Gastrocnemius medialis (tissue), 4 donors: Measurements from ENCODE around the gene GNG11. TPM values are rescaled to one million over a fixed set of nuclear protein-coding genes. Genes with fewer than 3 reads are reported as not detected.
A peak's percentile ranks its signal among the peaks of the same experiment; 100 is the strongest.
"Not testable (repeated sequence)": the region's sequence is repeated elsewhere in the genome, so short reads cannot be mapped to it uniquely, and the experiment has no call there.

Experiments
- ATAC-seq, 2 donors: fragments of 150-250 bp; one replicate each; pipeline ENCODE4 v1.9.1; 2016
- DNase-seq, 2 donors: peaks; one replicate each; pipeline ENCODE4 v3.0.0-alpha.2; 2019
- H3K27ac ChIP-seq, 4 donors: fragments of 200-600 bp; sonication (generic); 1 replicate in 1 of 4; 2 replicates in 3 of 4; pipeline ENCODE4 v1.5.1; 2016 to 2018; ENCODE audit warnings: mild to moderate bottlenecking in 2 of 4, moderate library complexity in 1 of 4
- H3K27me3 ChIP-seq, 3 donors: fragments of 200-600 bp; sonication (generic) in 2 of 3; 1 replicate in 1 of 3; 2 replicates in 2 of 3; pipeline versions ENCODE4 v1.5.1 to v1.6.0; 2016 to 2019; ENCODE audit warnings: mild to moderate bottlenecking in 1 of 3, moderate library complexity in 1 of 3
- H3K36me3 ChIP-seq, 2 donors: fragments of 200-600 bp; sonication (generic) in 1 of 2; one replicate each; pipeline ENCODE4 v1.5.1; 2017 to 2018
- H3K4me1 ChIP-seq, 2 donors: fragments of 200-600 bp; sonication (generic) in 1 of 2; one replicate each; pipeline ENCODE4 v1.5.1; 2016 to 2017; ENCODE audit warnings: mild to moderate bottlenecking in 2 of 2
- H3K4me3 ChIP-seq, 4 donors: fragments of 200-600 bp; sonication (generic) in 3 of 4; 1 replicate in 1 of 4; 2 replicates in 3 of 4; pipeline ENCODE4 v1.5.1; 2016 to 2019; ENCODE audit warnings: mild to moderate bottlenecking in 2 of 4
- H3K9me3 ChIP-seq, 3 donors: fragments of 200-600 bp; sonication (generic) in 2 of 3; 1 replicate in 1 of 3; 2 replicates in 2 of 3; pipeline ENCODE4 v1.5.1; 2016 to 2019
- CTCF ChIP-seq, 5 experiments: fragments of 450-650 bp in 3 of 5; fragments of 200-600 bp in 2 of 5; sonication (generic) in 2 of 5; IDR thresholded peaks in 4 of 5; conservative IDR thresholded peaks in 1 of 5; 1 replicate in 4 of 5; 2 replicates in 1 of 5; pipeline ENCODE4 v1.5.1; 2016 to 2019; ENCODE audit warnings: antibody characterized with exemption in 5 of 5, mild to moderate bottlenecking in 3 of 5, moderate library complexity in 3 of 5
- POLR2A ChIP-seq, 2 donors: fragments of 450-650 bp; IDR thresholded peaks; one replicate each; pipeline ENCODE4 v1.6.1; 2017; ENCODE audit warnings: antibody characterized with exemption in 2 of 2, mild to moderate bottlenecking in 2 of 2, moderate library complexity in 2 of 2
- in situ Hi-C, 4 donors: fragments of 200-750 bp; cut with MboI; loops; one replicate each; pipeline versions ENCODE4 v1.15.0 to v1.8.0; 2017; ENCODE audit warnings: low sequenced_read_pairs in 4 of 4
- intact Hi-C: fragments of 100-400 bp; cut with DNase I; formaldehyde crosslinking; loops from one replicate; pipeline ENCODE4 v1.15.1; 2023; ENCODE audit warnings: low total_unique reads
- total RNA-seq, 4 donors: library from RNA; depleted of rRNA; stranded (reverse); fragments of >200 nt; gene quantifications; one replicate each; pipeline versions ENCODE4 v1.1.0 to v1.2.3, GENCODE V29; 2016

GNG11 gene
- total RNA-seq, 4 donors from 2014 or later: 4.6 to 11.4 (median 6.9) TPM

DNA sequence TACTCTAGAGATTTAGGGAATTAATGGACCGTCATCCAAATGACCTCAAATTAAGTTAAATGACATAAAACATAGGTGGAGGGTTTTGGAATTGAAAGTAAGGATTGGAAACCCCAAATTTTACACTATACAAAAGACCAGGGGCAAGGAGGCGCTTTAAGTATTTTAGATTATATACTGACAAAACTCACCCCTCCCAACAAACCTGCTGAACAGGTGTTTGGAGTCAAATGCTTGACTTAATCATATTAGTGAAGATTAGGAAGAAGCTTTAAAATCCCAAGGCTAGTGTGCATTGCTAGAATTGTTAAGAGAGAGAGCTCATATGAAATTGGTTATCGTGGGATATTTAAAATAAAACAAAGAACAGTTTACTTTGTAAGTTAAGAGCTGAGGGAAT lies 15.3 kb upstream of the GNG11 start, which contains the start of gene GNGT1:
Gene GNGT1 (plus strand): TSS at position 301 of the 400 bp plus-strand sequence. CDS start 180 bp downstream, outside the sequence.
- ATAC-seq: no peak
- Histone ChIP-seq H3K9me3 (no peaks in the 10 kb centered on the region), H3K27ac (no peak within 1 kb of the TSS), H3K4me1 (no peaks in the 10 kb centered on the region), H3K27me3 (no peaks in the 10 kb centered on the region), H3K36me3 (no peaks in the 10 kb centered on the region), H3K4me3 (no peak within 1 kb of the TSS)
- in situ Hi-C loops: loop anchor here in 1 of 4 donors (10.0 kb wide), 1 partner anchor 179 kb away; no protein-coding TSS in a partner anchor
- DNase-seq: no peak
- TF ChIP-seq POLR2A (IDR thresholded peaks at IDR 0.05): no peak
- no peak for TF ChIP-seq CTCF (IDR thresholded peaks at IDR 0.05 in 4 of 5, conservative IDR thresholded peaks at IDR 0.05 in 1 of 5)
- intact Hi-C loops: no loop called here

DNA sequence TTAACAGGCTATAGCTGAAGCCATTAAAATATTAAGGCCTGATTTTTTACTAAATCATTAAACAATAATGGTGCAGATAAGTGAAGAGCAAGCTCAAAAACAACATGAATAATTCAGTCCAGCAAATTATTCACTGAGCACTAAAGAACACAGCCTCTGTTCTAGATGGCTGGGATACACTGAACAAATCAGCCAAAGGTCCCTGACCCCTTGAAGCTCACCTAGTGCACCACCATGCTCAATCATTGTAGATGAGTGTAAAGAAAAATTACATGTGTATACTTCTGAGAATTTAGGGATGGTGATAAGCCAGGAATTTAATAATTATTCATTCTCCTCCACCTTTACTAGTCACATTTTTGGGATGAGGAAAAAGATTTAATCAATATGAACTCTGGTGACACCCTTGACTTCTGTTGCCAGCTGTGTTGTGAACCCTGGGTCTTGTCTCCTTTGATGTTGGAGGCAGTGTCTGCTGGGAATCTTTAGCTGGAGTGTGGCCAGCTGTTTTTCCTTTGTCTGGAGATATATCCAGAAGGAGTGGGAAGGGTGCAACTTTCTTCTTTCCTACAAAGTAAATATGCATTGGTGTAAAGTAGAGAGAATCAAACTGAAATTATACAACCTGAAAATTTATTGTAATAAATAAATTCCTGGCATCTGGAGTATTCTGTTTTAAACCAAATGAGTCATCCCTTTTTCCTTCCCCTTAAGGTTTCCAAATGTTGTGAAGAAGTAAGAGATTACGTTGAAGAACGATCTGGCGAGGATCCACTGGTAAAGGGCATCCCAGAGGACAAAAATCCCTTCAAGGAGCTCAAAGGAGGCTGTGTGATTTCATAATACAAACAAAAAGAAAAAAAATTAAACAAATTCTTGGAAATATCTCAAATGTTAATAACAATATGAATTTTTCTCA lies 11.2 kb upstream of the GNG11 start:
- in situ Hi-C loops: no loop called here
- ATAC-seq (peak; percentile 44 to 76), DNase-seq (peak in 1 of 2 donors; percentile 37)
- peak overlapping the region in 2 of 4 donors; percentile 7 to 19 for H3K27ac ChIP-seq
- H3K4me1 ChIP-seq: no peaks in the 10 kb centered on the region
- H3K36me3 ChIP-seq: no peaks in the 10 kb centered on the region
- intact Hi-C loops: no loop called here
- TF ChIP-seq POLR2A (IDR thresholded peaks at IDR 0.05) (no peak), CTCF (IDR thresholded peaks at IDR 0.05 in 4 of 5, conservative IDR thresholded peaks at IDR 0.05 in 1 of 5) (no peak)
- H3K4me3 ChIP-seq: no peak overlapping the region
- no peaks in the 10 kb centered on the region for H3K9me3 ChIP-seq
- H3K27me3 ChIP-seq: no peaks in the 10 kb centered on the region

GRCh38 chr7:93911242-93911641 lies 10.3 kb upstream of the GNG11 start:
- H3K4me1 ChIP-seq, H3K9me3 ChIP-seq, H3K4me3 ChIP-seq, DNase-seq, ATAC-seq, H3K27me3 ChIP-seq, H3K27ac ChIP-seq, H3K36me3 ChIP-seq, in situ Hi-C loops, intact Hi-C loops: not testable (repeated sequence)

GRCh38 chr7:93911661-93912060 lies 9.9 kb upstream of the GNG11 start:
- ATAC-seq, H3K4me3 ChIP-seq, intact Hi-C loops, H3K27ac ChIP-seq, H3K36me3 ChIP-seq, H3K9me3 ChIP-seq, H3K4me1 ChIP-seq, in situ Hi-C loops, DNase-seq, H3K27me3 ChIP-seq: not testable (repeated sequence)

DNA sequence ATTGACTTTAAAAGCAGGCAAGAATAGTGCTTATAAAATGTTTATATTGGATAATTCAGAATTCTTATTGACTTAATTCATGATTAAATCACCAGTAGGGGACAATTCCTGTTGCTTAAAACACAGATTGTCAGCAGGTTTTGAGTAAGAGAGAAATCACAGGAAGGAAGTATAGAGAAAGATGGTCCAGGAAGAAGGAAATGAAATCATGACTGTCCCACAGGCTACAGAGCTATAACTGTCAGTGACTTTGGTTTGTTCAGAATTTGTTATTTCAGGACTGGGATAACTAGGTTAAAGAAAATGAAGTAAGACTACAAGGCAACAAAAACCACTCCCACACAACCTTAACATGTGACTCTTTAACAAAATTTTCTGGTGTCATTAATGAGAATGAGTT lies 8.3 kb upstream of the GNG11 start:
- in situ Hi-C loops: no loop called here
- H3K36me3 ChIP-seq: no peaks in the 10 kb centered on the region
- no peaks in the 10 kb centered on the region for H3K9me3 ChIP-seq
- DNase-seq: no peak
- TF ChIP-seq POLR2A (IDR thresholded peaks at IDR 0.05) (no peak), CTCF (IDR thresholded peaks at IDR 0.05 in 4 of 5, conservative IDR thresholded peaks at IDR 0.05 in 1 of 5) (no peak)
- no peak for ATAC-seq
- no peaks in the 10 kb centered on the region for H3K4me1 ChIP-seq
- no peak overlapping the region for H3K27ac ChIP-seq
- H3K4me3 ChIP-seq: no peak overlapping the region
- intact Hi-C loops: no loop called here
- no peaks in the 10 kb centered on the region for H3K27me3 ChIP-seq
